ENCODE data around the gene MLIP. TPM values are rescaled to one million over a fixed set of nuclear protein-coding genes. Genes with fewer than 3 reads are reported as not detected.
"Not testable (repeated sequence)": the region's sequence is repeated elsewhere in the genome, so short reads cannot be mapped to it uniquely, and the experiment has no call there.

Gene MLIP
- total RNA-seq, 1 experiment from 2014 or later = not detected

- BruUV-seq (replicated peaks) = no TSS peak
- H3K4me3 Mint-ChIP-seq (ENCODE audit: unreplicated experiment) = no peak overlapping the region
- no peak overlapping the region for H3K27ac Mint-ChIP-seq (ENCODE audit: low read depth, unreplicated experiment)
- no peaks in the 10 kb centered on the region for H3K27me3 Mint-ChIP-seq (ENCODE audit: insufficient read depth, unreplicated experiment)
- no peak for DNase-seq (ENCODE audit: unreplicated experiment)
- H3K36me3 Mint-ChIP-seq (ENCODE audit: insufficient read depth, unreplicated experiment) = no peaks in the 10 kb centered on the region
- CTCF ChIA-PET = no interaction called here
- intact Hi-C loops (cut with micrococcal nuclease) = no loop called here
- TF ChIP-seq CTCF (IDR thresholded peaks at IDR 0.05; ENCODE audit: unreplicated experiment) = no peak
- POLR2A ChIA-PET = interaction anchor here (0.6 kb wide), 1 partner anchor 1281 kb away, joined by 3 read pairs; no protein-coding TSS in a partner anchor
- H3K4me1 Mint-ChIP-seq (ENCODE audit: insufficient read depth, unreplicated experiment) = peaks cover 6% of the 10 kb centered on the region
- H3K9me3 Mint-ChIP-seq (ENCODE audit: unreplicated experiment) = no peaks in the 10 kb centered on the region
These were observed 37.1 kb upstream of the MLIP start for GRCh38 chr6:54074109-54074508.

- H3K27me3 Mint-ChIP-seq (ENCODE audit: insufficient read depth, unreplicated experiment) = no peaks in the 10 kb centered on the region
- intact Hi-C loops (cut with micrococcal nuclease) = no loop called here
- H3K27ac Mint-ChIP-seq (ENCODE audit: low read depth, unreplicated experiment) = no peak overlapping the region
- no peaks in the 10 kb centered on the region for H3K36me3 Mint-ChIP-seq (ENCODE audit: insufficient read depth, unreplicated experiment)
- no TSS peak for BruUV-seq (replicated peaks)
- no peak for TF ChIP-seq CTCF (IDR thresholded peaks at IDR 0.05; ENCODE audit: unreplicated experiment)
- POLR2A ChIA-PET = interaction anchor here (0.6 kb wide), 1 partner anchor 1280 kb away, joined by 3 read pairs; no protein-coding TSS in a partner anchor
- H3K4me3 Mint-ChIP-seq (ENCODE audit: unreplicated experiment) = no peak overlapping the region
- CTCF ChIA-PET = no interaction called here
- peaks cover 6% of the 10 kb centered on the region for H3K4me1 Mint-ChIP-seq (ENCODE audit: insufficient read depth, unreplicated experiment)
- no peaks in the 10 kb centered on the region for H3K9me3 Mint-ChIP-seq (ENCODE audit: unreplicated experiment)
- no peak for DNase-seq (ENCODE audit: unreplicated experiment)
These were observed 36.6 kb upstream of the MLIP start for GRCh38 chr6:54074578-54075195.

- no peaks in the 10 kb centered on the region for H3K9me3 Mint-ChIP-seq (ENCODE audit: unreplicated experiment)
- H3K4me1 Mint-ChIP-seq (ENCODE audit: insufficient read depth, unreplicated experiment) = no peaks in the 10 kb centered on the region
- H3K27ac Mint-ChIP-seq (ENCODE audit: low read depth, unreplicated experiment) = no peak overlapping the region
- TF ChIP-seq CTCF (IDR thresholded peaks at IDR 0.05; ENCODE audit: unreplicated experiment) = no peak
- intact Hi-C loops (cut with micrococcal nuclease) = no loop called here
- CTCF ChIA-PET = no interaction called here
- no peaks in the 10 kb centered on the region for H3K27me3 Mint-ChIP-seq (ENCODE audit: insufficient read depth, unreplicated experiment)
- H3K36me3 Mint-ChIP-seq (ENCODE audit: insufficient read depth, unreplicated experiment) = no peaks in the 10 kb centered on the region
- no TSS peak for BruUV-seq (replicated peaks)
- no peak overlapping the region for H3K4me3 Mint-ChIP-seq (ENCODE audit: unreplicated experiment)
- POLR2A ChIA-PET = no interaction called here
- DNase-seq (ENCODE audit: unreplicated experiment) = no peak
These were observed 35.0 kb upstream of the MLIP start for GRCh38 chr6:54076159-54076789.

GRCh38 chr6:54081499-54081898 lies 29.7 kb upstream of the MLIP start:
- H3K4me1 Mint-ChIP-seq (ENCODE audit: insufficient read depth, unreplicated experiment) = peaks cover 15% of the 10 kb centered on the region
- DNase-seq (ENCODE audit: unreplicated experiment); H3K27me3 Mint-ChIP-seq (ENCODE audit: insufficient read depth, unreplicated experiment); H3K4me3 Mint-ChIP-seq (ENCODE audit: unreplicated experiment); CTCF ChIA-PET; H3K27ac Mint-ChIP-seq (ENCODE audit: low read depth, unreplicated experiment); H3K36me3 Mint-ChIP-seq (ENCODE audit: insufficient read depth, unreplicated experiment); intact Hi-C loops (cut with micrococcal nuclease); BruUV-seq (replicated peaks); H3K9me3 Mint-ChIP-seq (ENCODE audit: unreplicated experiment): not testable (repeated sequence)
- POLR2A ChIA-PET = interaction anchor here (0.6 to 0.7 kb wide), 2 partner anchors 12 to 27 kb away, joined by 3 to 4 read pairs; no protein-coding TSS in a partner anchor

Measured in MCF 10A (cell line).